ENCODE measurements around the gene LBP.

Gene LBP

GRCh38 chr20:38330638-38331037 is 15.6 kb upstream of the LBP start:
- no peak for TF ChIP-seq USF1 (IDR thresholded peaks at IDR 0.05)
- no peak for TF ChIP-seq ZBTB7A (IDR thresholded peaks at IDR 0.05; ENCODE audit: low read depth)
- TF ChIP-seq REST (IDR thresholded peaks at IDR 0.05; ENCODE audit: low read depth), result no peak
- TF ChIP-seq MAX (IDR thresholded peaks at IDR 0.05), result no peak
- TF ChIP-seq TAF1 (IDR thresholded peaks at IDR 0.05; ENCODE audit: low read depth), result no peak
- TF ChIP-seq FOXM1 (IDR thresholded peaks at IDR 0.05; ENCODE audit: borderline replicate concordance, low read depth), result no peak
- TF ChIP-seq NFIC (IDR thresholded peaks at IDR 0.05), result no peak
- TF ChIP-seq EGR1 (IDR thresholded peaks at IDR 0.05), result no peak
- no peak for TF ChIP-seq CEBPB (IDR thresholded peaks at IDR 0.05)
- no peak for TF ChIP-seq TEAD4 (IDR thresholded peaks at IDR 0.05)
- TF ChIP-seq YY1 (IDR thresholded peaks at IDR 0.05; ENCODE audit: low read depth), result no peak
- no peak for TF ChIP-seq EP300 (IDR thresholded peaks at IDR 0.05; ENCODE audit: borderline replicate concordance)
- no peak for TF ChIP-seq CREB1 (IDR thresholded peaks at IDR 0.05; ENCODE audit: low read depth)
- no peak for TF ChIP-seq RAD21 (IDR thresholded peaks at IDR 0.05; ENCODE audit: low read depth)

GRCh38 chr20:38331245-38331644 is 15.0 kb upstream of the LBP start:
- no peak for TF ChIP-seq TEAD4 (IDR thresholded peaks at IDR 0.05)
- TF ChIP-seq ZBTB7A (IDR thresholded peaks at IDR 0.05; ENCODE audit: low read depth), result no peak
- TF ChIP-seq TAF1 (IDR thresholded peaks at IDR 0.05; ENCODE audit: low read depth), result no peak
- no peak for TF ChIP-seq EP300 (IDR thresholded peaks at IDR 0.05; ENCODE audit: borderline replicate concordance)
- no peak for TF ChIP-seq USF1 (IDR thresholded peaks at IDR 0.05)

GRCh38 chr20:38331814-38332213 is 14.5 kb upstream of the LBP start:
- TF ChIP-seq MAX (IDR thresholded peaks at IDR 0.05), result no peak
- no peak for TF ChIP-seq TCF12 (IDR thresholded peaks at IDR 0.05; ENCODE audit: low read depth)
- no peak for TF ChIP-seq EP300 (IDR thresholded peaks at IDR 0.05; ENCODE audit: borderline replicate concordance)
- TF ChIP-seq TEAD4 (IDR thresholded peaks at IDR 0.05), result no peak
- no peak for TF ChIP-seq CEBPB (IDR thresholded peaks at IDR 0.05)
- TF ChIP-seq ZBTB7A (IDR thresholded peaks at IDR 0.05; ENCODE audit: low read depth), result no peak
- no peak for TF ChIP-seq CREB1 (IDR thresholded peaks at IDR 0.05; ENCODE audit: low read depth)
- TF ChIP-seq USF1 (IDR thresholded peaks at IDR 0.05), result no peak
- TF ChIP-seq EGR1 (IDR thresholded peaks at IDR 0.05), result no peak
- TF ChIP-seq FOXM1 (IDR thresholded peaks at IDR 0.05; ENCODE audit: borderline replicate concordance, low read depth), result no peak
- TF ChIP-seq YY1 (IDR thresholded peaks at IDR 0.05; ENCODE audit: low read depth), result no peak
- no peak for TF ChIP-seq NFIC (IDR thresholded peaks at IDR 0.05)
- TF ChIP-seq TAF1 (IDR thresholded peaks at IDR 0.05; ENCODE audit: low read depth), result no peak
- no peak for TF ChIP-seq REST (IDR thresholded peaks at IDR 0.05; ENCODE audit: low read depth)
- TF ChIP-seq RAD21 (IDR thresholded peaks at IDR 0.05; ENCODE audit: low read depth), result no peak

GRCh38 chr20:38334016-38334415 is 12.3 kb upstream of the LBP start:
- no peak for TF ChIP-seq NFIC (IDR thresholded peaks at IDR 0.05)

- no peak for TF ChIP-seq NFIC (IDR thresholded peaks at IDR 0.05)
- TF ChIP-seq RAD21 (IDR thresholded peaks at IDR 0.05; ENCODE audit: low read depth), result no peak
- TF ChIP-seq YY1 (IDR thresholded peaks at IDR 0.05; ENCODE audit: low read depth), result no peak
- no peak for TF ChIP-seq EP300 (IDR thresholded peaks at IDR 0.05; ENCODE audit: borderline replicate concordance)
- no peak for TF ChIP-seq MAX (IDR thresholded peaks at IDR 0.05)
These were observed 9.6 kb upstream of the LBP start for GRCh38 chr20:38336726-38337125.

GRCh38 chr20:38337561-38338140 is 8.6 kb upstream of the LBP start:
- TF ChIP-seq REST (IDR thresholded peaks at IDR 0.05; ENCODE audit: low read depth) (no peak), TAF1 (IDR thresholded peaks at IDR 0.05; ENCODE audit: low read depth) (no peak), TCF12 (IDR thresholded peaks at IDR 0.05; ENCODE audit: low read depth) (0 out of 2 replicates have a peak, but pooled peaks have one; percentile 23), RAD21 (IDR thresholded peaks at IDR 0.05; ENCODE audit: low read depth) (peak; percentile 88), CEBPB (IDR thresholded peaks at IDR 0.05) (no peak), USF1 (IDR thresholded peaks at IDR 0.05) (peak; percentile 67), MAX (IDR thresholded peaks at IDR 0.05) (no peak), TEAD4 (IDR thresholded peaks at IDR 0.05) (no peak), FOXM1 (IDR thresholded peaks at IDR 0.05; ENCODE audit: borderline replicate concordance, low read depth) (no peak), ZBTB7A (IDR thresholded peaks at IDR 0.05; ENCODE audit: low read depth) (no peak), EGR1 (IDR thresholded peaks at IDR 0.05) (no peak), CREB1 (IDR thresholded peaks at IDR 0.05; ENCODE audit: low read depth) (no peak), YY1 (IDR thresholded peaks at IDR 0.05; ENCODE audit: low read depth) (no peak), NFIC (IDR thresholded peaks at IDR 0.05) (no peak), EP300 (IDR thresholded peaks at IDR 0.05; ENCODE audit: borderline replicate concordance) (no peak)

Data from Ishikawa (cell line).